GM19468 (cell line): Measurements from ENCODE around the gene MYH10.
A peak's percentile ranks its signal among the peaks of the same experiment; 100 is the strongest.

Source experiments
- ATAC-seq: cut with Tn5 transposase; IDR thresholded peaks from one replicate; pipeline ENCODE4 v1.9.1; 2021; ENCODE audit warnings: mild to moderate bottlenecking, moderate library complexity, moderate number of reproducible peaks; ENCODE audit not compliant: unreplicated experiment; ENCODE audit errors: extremely low read depth

Gene MYH10

DNA sequence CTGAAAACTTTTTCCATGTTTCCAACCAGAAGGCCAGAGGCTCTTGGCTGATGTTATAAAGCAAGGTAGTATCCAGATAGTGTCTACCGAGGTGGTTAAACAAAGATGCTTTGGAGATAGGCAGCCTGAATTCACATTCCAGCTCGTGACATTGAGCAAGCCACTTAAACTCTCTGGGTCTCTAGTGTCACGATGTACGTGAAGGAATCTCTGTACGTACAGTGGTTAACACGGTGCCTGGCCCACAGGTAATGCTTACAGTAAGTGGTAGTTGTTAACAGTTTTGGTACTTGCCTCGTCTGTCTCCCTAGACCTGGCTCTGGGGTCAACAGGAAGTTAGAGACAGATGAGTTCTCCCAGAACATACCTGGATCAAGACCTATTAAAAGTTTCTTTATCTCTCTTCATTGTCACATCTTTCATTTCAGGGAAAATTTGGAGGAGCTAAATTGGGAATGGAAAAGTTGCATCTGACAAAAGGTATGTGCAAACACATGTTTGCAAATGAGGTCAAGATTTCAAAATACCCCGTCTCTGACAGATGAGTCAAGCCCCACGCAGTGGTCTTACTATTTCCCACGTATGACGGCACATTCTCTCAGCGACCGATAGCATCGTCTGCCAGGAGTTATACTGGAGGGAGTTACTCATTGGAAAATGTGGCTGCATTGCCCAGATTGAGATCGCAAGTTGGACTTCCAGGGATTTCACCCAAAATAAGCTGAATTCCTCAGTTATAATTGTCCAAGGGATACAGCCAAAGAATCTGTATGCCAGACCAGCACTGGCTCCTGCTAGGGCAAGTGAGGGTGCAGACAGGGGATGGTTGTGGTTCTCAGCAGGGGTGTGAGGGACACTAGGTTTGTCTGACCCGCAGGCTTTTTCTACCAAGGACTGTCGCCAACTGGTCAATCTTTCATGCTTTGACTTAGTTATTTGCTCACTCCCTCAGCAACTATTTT lies 18.9 kb upstream of the MYH10 start:
- no peak for ATAC-seq

DNA sequence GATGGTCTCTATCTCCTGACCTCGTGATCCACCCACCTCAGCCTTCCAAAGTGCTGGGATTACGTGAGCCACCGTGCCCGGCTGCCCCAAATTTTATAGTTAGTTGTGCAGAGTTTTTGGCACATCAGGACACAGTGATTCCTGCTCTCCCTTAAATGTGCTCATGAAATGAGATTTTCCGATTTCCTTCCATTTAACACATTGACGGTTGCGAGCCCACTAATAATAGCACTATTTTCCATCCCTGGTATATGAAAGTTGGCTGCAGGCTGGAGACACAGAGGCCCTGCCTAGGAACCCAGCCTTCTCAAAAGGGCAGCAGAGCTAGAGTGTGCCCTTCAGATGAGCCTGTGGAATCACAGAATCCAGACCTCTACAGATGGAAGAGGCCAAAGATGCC lies 17.4 kb upstream of the MYH10 start:
- no peak for ATAC-seq

DNA sequence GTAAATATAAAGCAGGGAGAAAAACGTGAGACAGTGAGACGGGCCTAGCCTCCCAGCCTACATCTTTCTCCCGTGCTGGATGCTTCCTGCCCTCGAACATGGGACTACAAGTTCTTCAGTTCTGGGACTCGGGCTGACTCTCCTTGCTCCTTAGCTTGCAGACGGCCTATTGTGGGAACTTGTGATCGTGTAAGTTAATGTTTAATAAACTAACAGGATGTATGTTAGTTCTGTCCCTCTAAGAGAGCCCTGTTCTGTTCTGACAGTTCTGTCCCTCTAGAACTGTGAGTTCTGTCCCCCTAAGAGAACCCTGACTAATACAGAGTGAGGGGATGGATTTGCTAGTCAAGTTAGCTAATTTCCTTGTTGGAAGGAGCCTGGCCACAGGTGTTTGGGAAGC lies 16.7 kb upstream of the MYH10 start:
- ATAC-seq, result no peak

DNA sequence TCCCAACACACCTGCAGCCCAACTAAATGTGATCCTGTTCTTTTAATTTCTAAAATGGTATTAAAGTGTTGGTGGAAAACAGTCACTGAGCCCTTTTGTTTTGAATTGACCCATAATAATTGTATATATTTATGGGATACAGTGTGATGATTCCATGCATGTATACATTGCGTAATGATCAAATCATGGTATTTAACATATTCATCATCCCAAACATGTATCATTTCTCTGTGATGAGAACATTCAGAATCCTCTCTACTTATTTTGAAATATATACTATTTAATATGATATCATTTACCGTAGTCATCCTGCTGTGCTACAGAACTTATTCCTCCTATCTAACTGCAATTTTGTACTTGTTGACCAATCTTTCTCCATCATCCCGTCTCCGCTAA lies 14.0 kb upstream of the MYH10 start:
- ATAC-seq, result no peak

DNA sequence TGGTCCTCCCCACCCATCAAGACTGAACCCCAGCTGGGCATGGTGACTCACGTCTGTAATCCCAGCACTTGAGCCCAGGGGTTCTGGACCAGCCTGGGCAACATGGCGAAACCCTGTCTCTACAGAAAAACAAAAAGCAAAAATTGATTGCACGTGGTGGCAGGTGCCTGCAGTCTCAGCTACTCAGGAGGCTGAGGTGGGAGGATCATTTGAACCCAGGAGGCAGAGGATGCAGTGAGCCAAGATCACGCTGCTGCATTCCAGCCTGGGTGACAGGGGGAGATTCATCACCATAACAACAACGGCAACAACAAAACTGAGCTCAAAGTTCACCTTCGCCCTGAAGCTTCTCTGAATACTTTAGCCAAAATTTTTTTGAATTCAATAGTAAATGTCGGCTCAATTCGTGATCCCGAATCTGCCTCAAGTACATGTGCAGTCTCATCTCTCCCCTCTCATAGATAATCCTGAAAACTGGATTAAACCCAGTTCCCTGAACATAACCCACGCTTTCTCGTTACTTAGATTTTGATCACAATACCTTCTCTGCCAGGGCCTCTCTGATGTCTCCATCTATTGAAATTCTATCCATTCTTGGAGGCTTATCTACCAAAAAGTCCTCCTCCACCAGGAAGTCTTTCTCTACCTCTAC lies 13.5 kb upstream of the MYH10 start:
- no peak for ATAC-seq

DNA sequence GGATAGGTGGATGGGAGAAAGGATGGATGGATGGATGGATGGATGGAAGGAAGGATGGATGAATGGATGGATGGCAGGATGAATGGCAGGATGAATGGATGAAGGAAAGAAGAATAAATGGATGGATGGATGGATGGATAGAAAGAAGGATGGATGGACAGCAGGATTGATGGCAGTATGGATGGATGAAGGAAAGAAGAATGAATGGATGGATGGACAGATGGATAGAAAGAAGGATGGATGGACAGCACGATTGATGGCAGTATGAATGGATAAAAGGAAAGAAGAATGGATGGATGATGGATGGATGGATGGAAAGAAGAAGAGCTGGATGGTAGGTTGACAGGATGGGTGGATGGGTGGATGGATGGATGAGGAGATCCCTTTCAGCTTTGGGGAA lies 9.2 kb upstream of the MYH10 start:
- no peak for ATAC-seq

DNA sequence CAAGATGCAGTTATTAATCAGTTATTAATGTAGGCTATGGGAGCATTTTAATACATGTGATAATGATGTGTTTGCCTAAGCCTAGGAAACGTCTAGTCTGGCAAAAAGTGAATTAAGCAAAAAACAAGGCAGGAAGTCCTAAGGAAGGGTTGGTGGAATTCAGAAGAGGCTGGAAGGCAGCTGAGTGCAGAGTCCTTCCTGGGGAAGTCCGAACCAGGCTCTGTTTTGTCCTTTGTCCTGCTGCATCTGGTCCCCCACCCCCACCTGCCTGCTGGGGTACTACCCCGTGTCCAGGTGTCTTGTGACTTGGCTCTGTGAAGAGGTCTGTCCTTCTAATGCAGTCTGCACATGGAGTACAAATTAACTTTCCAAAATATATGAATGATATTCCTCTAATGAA lies 1.5 kb upstream of the MYH10 start:
- no peak for ATAC-seq

DNA sequence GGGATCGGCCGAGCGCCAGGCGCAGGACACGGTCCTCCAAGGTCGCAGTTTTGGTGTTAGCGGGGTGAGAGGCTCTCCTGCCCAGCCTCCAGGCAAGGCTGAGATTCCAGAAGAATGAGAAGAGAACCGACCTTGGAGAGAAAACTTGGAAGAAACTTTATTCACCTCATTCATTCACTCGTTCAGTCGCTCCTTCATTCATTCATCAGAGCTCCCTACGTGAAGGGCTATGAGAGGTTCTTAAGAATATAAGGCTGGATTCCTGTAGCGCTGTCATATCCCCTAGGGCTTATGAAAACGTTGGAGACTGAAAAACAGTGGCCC lies 991 bp upstream of the MYH10 start:
- ATAC-seq, result no peak

DNA sequence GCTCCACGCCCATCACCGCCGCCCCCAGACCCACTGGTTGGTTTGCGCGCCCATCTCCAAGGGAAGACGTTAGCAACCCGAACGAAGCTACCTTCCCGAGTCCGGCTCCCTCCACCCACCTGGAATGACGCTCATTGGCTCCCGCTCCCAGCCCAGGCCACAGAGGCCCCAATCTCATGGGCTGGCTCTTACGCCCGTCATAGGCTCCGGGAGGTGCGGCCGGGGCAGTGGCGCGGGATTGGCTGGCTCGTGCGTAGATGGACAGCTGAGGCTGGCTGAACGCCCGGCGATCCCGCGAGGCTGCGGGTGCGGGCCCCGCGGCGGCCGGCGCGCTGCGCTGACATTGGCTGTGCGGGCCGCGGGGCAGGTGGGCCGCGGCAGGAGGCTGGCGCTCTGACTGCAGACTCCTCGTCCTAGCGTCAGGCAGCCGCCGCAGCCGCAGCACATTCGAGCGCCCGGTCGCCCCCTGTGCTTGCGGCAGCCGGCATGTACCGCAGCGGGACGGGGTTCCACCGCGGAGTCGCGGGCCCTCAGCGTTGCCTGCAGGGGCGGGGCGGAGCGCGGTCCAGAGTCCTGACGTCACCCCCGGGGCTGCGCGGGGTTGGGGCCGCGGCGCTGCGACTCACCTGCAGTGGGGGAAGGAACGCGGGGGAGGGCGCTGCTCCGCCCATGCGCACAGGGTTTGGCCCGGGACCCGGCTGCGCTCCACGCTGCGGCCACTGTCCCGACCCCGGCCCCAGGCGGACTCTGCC lies 453 bp upstream of the MYH10 start:
- ATAC-seq, result peak; percentile 87

DNA sequence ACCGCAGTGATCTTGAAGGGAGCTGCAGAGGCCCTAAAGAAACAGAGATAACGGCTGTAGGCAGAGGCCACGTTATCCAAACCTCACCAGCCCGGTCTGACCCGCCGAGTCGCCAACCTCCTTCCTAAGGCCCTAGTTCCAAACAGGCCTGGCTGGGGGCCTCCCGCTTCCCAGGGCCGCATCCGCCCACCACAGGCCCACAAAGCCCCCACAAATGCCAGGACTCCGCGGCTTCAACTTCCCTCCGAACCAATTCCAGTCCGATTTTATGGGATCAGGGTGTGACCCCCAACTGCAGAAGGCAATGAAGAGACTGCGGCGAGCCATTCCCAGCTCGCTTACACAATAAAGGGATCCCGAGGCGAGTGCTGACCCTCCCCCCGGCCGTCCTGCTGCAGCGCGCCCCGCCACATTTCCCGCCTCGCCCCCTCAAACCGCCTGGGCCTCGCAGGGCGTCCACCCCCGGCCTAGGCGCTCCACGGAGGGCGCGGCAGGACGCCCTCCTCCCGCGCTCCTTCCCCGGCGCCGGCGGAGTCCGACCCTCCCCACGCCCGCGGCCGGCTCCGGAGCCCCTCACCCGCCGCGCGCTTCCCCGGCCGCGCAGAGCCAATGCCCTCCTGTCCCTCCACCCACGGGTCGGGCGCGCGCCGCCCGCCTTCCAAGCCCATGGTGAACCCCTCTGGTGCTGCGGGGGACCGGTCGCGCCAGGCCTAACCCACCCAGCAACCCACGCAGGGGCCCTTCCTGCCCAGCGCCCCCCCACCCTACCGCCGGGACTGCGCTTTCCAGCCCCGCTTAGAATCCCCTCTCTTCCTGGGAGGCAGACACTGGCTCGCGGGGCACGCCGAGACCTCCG lies 926 bp downstream of the MYH10 start:
- no peak for ATAC-seq

DNA sequence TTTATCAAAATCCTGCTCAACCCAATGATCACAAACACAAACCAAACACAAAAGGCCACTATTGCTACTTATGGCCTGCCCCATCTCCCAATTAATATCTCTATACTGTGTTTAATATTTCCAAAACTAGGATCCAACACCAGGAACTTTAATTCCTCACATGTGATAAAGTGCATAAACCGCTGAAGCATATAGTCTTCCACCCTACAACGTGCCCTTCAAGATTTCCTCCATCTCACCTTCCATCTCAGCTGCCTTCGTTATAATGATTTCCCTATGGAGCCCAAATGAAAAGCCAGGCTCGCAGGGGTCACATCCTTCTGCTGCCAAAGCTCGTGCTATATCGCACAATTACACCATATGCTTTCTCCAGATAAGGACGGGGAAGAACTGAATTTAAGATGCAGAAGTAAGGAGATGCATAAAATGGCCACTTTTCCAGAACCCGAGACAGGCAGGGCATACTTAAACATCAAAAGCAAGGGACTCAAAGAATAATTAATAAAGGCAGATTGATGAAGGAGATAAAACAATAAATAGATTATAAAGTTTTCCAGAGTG lies 1.8 kb downstream of the MYH10 start:
- ATAC-seq, result no peak

DNA sequence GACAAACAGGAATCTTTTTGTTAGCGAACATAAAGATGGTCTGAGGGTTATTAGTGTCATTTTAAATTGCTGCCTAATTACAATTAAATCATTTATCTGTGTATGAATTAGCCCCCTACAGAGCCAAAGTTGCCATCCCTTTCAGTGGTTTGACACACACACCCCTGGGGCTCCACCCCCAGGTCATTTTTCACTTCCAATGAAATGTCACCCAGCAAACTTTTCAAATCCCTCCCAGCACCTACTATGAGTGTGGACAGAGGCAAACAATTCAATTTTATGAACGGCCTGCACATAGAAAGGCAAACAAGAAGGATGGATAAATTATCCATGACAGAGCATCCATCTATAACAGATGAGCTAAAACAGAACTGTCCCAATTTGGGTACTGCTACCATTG lies 2.4 kb downstream of the MYH10 start:
- ATAC-seq, result no peak

DNA sequence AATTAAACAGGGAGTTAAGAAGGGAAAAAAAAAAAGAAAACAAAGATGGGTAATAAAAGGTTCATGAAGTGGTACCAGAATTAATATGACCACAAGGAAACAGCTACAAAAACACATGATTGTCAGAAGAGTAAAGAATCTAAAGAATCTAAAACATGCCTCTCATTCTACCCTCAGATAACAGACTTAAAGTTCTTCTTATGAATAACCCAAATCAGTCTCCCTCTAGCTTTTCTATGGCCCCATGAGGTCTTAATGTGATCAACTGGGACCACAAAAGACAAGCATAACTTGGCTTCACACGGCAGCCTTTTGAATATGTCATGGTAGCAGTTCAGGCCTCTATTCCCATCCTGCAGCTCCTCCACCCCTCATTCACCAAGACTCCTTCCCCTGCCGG lies 6.9 kb downstream of the MYH10 start:
- ATAC-seq, result no peak

DNA sequence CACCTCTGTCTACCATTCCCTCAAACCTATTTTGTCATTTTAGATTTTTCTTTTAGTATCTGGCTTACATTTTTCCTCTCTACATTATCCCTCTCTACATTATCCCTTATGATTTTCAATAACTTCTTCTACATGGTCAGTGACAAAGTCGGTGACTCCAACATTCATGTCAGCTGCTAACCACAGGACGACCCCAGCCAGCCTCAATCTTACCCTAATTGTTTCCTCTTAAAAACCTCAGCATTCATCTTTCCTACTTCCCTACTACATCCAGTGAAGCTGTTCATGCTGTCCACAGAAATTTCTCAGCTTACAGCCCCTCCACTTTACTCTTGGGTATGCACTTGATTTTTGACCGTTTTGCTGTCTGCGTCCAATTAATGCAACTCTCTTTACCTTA lies 8.3 kb downstream of the MYH10 start:
- ATAC-seq, result no peak

DNA sequence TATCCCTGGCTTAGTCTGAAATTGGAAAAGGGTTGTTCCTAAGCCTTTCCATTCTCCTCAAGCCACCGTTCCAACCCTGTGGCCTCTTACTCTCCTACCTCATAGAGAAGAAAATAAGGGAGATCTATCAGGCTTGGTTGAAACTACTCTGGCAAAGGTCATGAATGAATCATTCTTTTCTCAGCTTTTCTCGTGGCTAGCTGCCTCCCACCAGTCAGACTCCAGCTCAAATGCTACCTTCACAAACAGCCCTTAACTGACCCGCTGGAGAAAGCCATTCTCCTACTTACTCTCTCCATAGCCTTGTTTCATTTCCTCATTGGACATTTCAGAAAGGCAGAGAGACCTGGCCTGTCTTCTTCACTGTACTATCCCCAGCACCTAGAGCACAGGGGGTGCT lies 8.9 kb downstream of the MYH10 start:
- no peak for ATAC-seq

DNA sequence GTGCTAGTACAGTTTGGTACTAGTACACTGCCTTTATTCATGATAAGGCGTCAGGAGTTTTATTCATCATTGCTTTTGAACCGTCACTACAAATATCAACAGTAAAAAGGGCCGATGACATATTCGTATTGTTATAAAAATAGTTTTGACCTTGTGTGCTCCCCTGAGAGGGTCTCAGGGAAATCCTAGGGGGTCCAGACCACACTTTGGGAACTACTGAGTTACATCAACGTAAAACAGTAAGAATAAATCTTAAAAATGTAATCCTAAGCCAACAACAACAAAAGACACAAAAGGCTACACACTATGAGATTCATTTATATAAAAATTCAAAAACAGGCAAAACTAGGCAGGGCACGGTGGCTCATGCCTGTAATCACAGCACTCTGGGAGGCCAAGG lies 11.2 kb downstream of the MYH10 start:
- ATAC-seq, result no peak

DNA sequence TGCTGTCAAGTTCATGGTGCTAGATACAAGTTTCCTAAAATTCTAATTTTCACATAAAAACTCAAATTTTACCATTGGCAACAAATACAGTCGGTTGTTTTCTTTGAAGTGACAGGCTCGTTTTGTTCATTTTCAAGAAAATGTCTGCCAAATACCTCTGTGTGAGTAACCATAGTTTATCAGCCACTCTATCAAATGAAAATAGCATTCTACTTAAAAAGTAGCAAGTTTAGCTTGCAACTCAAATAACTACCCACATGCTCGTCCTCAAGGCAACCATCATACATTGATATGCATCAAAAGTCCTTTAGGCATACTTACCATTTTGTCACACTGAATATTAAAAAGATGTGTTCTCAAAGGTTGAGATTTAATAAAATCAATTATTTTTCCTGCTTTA lies 11.7 kb downstream of the MYH10 start:
- ATAC-seq, result no peak

DNA sequence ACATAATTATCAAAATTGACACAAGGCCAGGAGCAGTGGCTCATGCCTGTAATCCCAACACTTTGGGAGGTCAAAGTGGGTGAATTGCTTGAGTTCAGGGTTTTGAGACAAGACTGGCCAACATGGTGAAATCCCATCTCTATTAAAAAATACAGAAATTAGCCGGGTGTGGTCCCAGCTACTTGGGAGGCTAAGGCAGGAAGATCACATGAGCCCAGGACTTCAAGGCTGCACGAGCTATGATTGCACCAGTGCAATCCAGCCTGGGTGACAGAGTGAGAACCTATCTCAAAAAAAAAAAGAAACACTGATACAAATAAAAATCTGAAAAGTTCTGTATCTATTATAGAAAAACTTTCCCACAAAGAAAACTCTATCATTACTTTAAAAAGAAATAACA lies 15.5 kb downstream of the MYH10 start:
- ATAC-seq, result no peak

DNA sequence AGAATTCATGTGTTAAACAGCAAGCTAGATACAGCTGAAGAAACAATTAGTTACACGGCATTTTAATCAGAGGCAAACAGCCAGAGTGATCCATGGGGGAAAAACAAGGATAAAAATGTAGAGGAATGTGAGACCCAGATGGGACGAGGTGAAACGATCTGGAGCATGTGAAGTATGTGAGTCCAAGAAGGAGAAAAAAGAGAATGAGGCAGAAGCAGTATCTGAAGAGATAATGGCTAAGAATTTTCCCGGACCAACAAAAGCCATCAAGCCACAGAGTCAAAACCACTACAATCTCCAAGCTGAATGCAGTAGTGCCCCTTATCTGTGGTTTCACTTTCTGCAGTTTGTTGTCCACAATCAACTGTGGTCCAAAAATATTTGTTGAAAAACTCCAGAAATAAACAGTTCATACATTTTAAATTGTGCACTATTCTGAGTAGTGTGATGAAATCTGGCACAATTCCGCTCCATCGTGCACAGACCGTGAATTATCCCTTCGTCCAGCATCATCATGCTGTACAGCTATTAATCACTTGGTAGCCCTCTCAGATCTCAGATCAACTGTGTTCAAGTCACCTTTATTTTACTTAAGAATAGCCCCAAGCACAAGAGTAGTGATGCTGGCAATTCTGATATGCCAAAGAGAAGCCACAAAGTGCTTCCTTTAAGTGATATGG lies 18.8 kb downstream of the MYH10 start:
- no peak for ATAC-seq
